ENCODE results near the gene NPAS2. TPM values are rescaled to one million over a fixed set of nuclear protein-coding genes. Genes with fewer than 3 reads are reported as not detected.

The NPAS2 gene
- total RNA-seq, 6 donors from 2014 or later, result 13.8 to 52.5 (median 23.0) TPM

- Histone ChIP-seq H3K9me3 (no peaks in the 10 kb centered on the region), H3K36me3 (no peaks in the 10 kb centered on the region), H3K4me1 (peaks cover 0 to 5% (median 0%) of the 10 kb centered on the region in 4 donors), H3K4me3 (no peak overlapping the region), H3K27ac (no peak overlapping the region), H3K27me3 (no peaks in the 10 kb centered on the region)
- peak in 1 of 2 donors; percentile 28 for ATAC-seq (ENCODE audit: low FRiP score in 2 of 2)
- WGBS, 2 donors, result 83 to 94% methylated on average over 2 of the region's 2 CpGs
- no peak for TF ChIP-seq CTCF (IDR thresholded peaks at IDR 0.05)
- TF ChIP-seq EP300 (IDR thresholded peaks at IDR 0.05), result no peak
- TF ChIP-seq POLR2A (IDR thresholded peaks at IDR 0.05), result no peak
- TF ChIP-seq POLR2AphosphoS5 (IDR thresholded peaks at IDR 0.05), result no peak
- DNase-seq, result no peak
Observed at GRCh38 chr2:100786985-100787384, 33.0 kb upstream of the NPAS2 start.

- Histone ChIP-seq H3K27ac (no peak overlapping the region), H3K36me3 (no peaks in the 10 kb centered on the region), H3K4me3 (no peak overlapping the region), H3K27me3 (no peaks in the 10 kb centered on the region), H3K9me3 (no peaks in the 10 kb centered on the region), H3K4me1 (peaks cover 0 to 5% (median 0%) of the 10 kb centered on the region in 4 donors)
- no peak for ATAC-seq (ENCODE audit: low FRiP score in 2 of 2)
- TF ChIP-seq CTCF (IDR thresholded peaks at IDR 0.05), result no peak
- no peak for TF ChIP-seq POLR2A (IDR thresholded peaks at IDR 0.05)
- no peak for TF ChIP-seq POLR2AphosphoS5 (IDR thresholded peaks at IDR 0.05)
- TF ChIP-seq EP300 (IDR thresholded peaks at IDR 0.05), result no peak
- WGBS, 2 donors, result 87 to 92% methylated on average over 3 of the region's 3 CpGs
- DNase-seq, result no peak
Observed at GRCh38 chr2:100789361-100789760, 30.6 kb upstream of the NPAS2 start.

GRCh38 chr2:100791294-100791935 lies 28.5 kb upstream of the NPAS2 start:
- DNase-seq, result no peak
- TF ChIP-seq POLR2A (IDR thresholded peaks at IDR 0.05), result no peak
- no peak for TF ChIP-seq EP300 (IDR thresholded peaks at IDR 0.05)
- no peak for TF ChIP-seq POLR2AphosphoS5 (IDR thresholded peaks at IDR 0.05)
- TF ChIP-seq CTCF (IDR thresholded peaks at IDR 0.05), result no peak
- Histone ChIP-seq H3K27me3 (no peaks in the 10 kb centered on the region), H3K4me1 (peaks cover 0 to 4% (median 0%) of the 10 kb centered on the region in 4 donors), H3K4me3 (no peak overlapping the region), H3K27ac (no peak overlapping the region), H3K9me3 (no peaks in the 10 kb centered on the region), H3K36me3 (no peaks in the 10 kb centered on the region)
- 83 to 87% methylated on average over 10 of the region's 10 CpGs for WGBS, 2 donors
- no peak for ATAC-seq (ENCODE audit: low FRiP score in 2 of 2)

GRCh38 chr2:100791936-100792308 lies 28.0 kb upstream of the NPAS2 start:
- Histone ChIP-seq H3K9me3 (no peaks in the 10 kb centered on the region), H3K36me3 (no peaks in the 10 kb centered on the region), H3K4me1 (no peaks in the 10 kb centered on the region), H3K27me3 (no peaks in the 10 kb centered on the region), H3K27ac (no peak overlapping the region), H3K4me3 (no peak overlapping the region)
- DNase-seq (no peak), ATAC-seq (ENCODE audit: low FRiP score in 2 of 2) (no peak)
- 78 to 86% methylated on average over 7 of the region's 7 CpGs for WGBS, 2 donors
- TF ChIP-seq EP300 (IDR thresholded peaks at IDR 0.05) (no peak), POLR2A (IDR thresholded peaks at IDR 0.05) (no peak), POLR2AphosphoS5 (IDR thresholded peaks at IDR 0.05) (no peak), CTCF (IDR thresholded peaks at IDR 0.05) (no peak)

GRCh38 chr2:100793220-100793619 lies 26.7 kb upstream of the NPAS2 start:
- 78 to 95% methylated on average over 4 to 7 of the region's 8 CpGs for WGBS, 2 donors

More at GRCh38 chr2:100793220-100793619, 26.7 kb upstream of the NPAS2 start:
- no peak for DNase-seq
- peak in 1 of 2 donors; percentile 9 for ATAC-seq (ENCODE audit: low FRiP score in 2 of 2)
- Histone ChIP-seq H3K4me1 (no peaks in the 10 kb centered on the region), H3K4me3 (no peak overlapping the region), H3K27ac (no peak overlapping the region), H3K27me3 (no peaks in the 10 kb centered on the region), H3K36me3 (no peaks in the 10 kb centered on the region), H3K9me3 (no peaks in the 10 kb centered on the region)
- TF ChIP-seq EP300 (IDR thresholded peaks at IDR 0.05) (no peak), CTCF (IDR thresholded peaks at IDR 0.05) (no peak), POLR2A (IDR thresholded peaks at IDR 0.05) (no peak), POLR2AphosphoS5 (IDR thresholded peaks at IDR 0.05) (no peak)

Measured in upper lobe of left lung (tissue), 6 donors.